GM18498 (cell line): ENCODE measurements around the gene IMPACT.
A peak's percentile ranks its signal among the peaks of the same experiment; 100 is the strongest.

Experiments
- ATAC-seq: cut with Tn5 transposase; IDR thresholded peaks from one replicate; pipeline ENCODE4 v1.9.1; 2021; ENCODE audit warnings: mild to moderate bottlenecking, moderate library complexity; ENCODE audit not compliant: unreplicated experiment

IMPACT gene

GRCh38 chr18:24426398-24427294, at the start of gene IMPACT:
IMPACT (plus strand) TSS chr18:24426670; CDS start chr18:24426757, 87 bp downstream.
- peak; percentile 96 for ATAC-seq

GRCh38 chr18:24378598-24378997, 47.9 kb upstream of the IMPACT start:
- ATAC-seq = no peak

GRCh38 chr18:24380163-24380747, 46.2 kb upstream of the IMPACT start:
- ATAC-seq = no peak

- no peak for ATAC-seq
Observed at GRCh38 chr18:24381126-24381525, 45.3 kb upstream of the IMPACT start.

GRCh38 chr18:24386681-24387080, 39.8 kb upstream of the IMPACT start:
- no peak for ATAC-seq

- no peak for ATAC-seq
Observed at GRCh38 chr18:24388957-24389356, 37.5 kb upstream of the IMPACT start.

- no peak for ATAC-seq
Observed at GRCh38 chr18:24395049-24395795, 31.2 kb upstream of the IMPACT start.

GRCh38 chr18:24396082-24396633, 30.3 kb upstream of the IMPACT start:
- no peak for ATAC-seq

- ATAC-seq = peak; percentile 41
Observed at GRCh38 chr18:24397131-24397693, 29.3 kb upstream of the IMPACT start.

- ATAC-seq = peak; percentile 79
Observed at GRCh38 chr18:24397694-24398368, 28.6 kb upstream of the IMPACT start, which contains the start of gene OSBPL1A. OSBPL1A (minus strand) TSS chr18:24397824; CDS start chr18:24377533, 20,291 bp downstream.

GRCh38 chr18:24398540-24398939, 27.9 kb upstream of the IMPACT start:
- ATAC-seq = no peak

- ATAC-seq = no peak
Observed at GRCh38 chr18:24400587-24400986, 25.9 kb upstream of the IMPACT start.

- no peak for ATAC-seq
Observed at GRCh38 chr18:24402209-24402785, 24.2 kb upstream of the IMPACT start.

- ATAC-seq = no peak
Observed at GRCh38 chr18:24403076-24403475, 23.4 kb upstream of the IMPACT start.

- ATAC-seq = no peak
Observed at GRCh38 chr18:24404591-24404990, 21.9 kb upstream of the IMPACT start.

- no peak for ATAC-seq
Observed at GRCh38 chr18:24408496-24408895, 18.0 kb upstream of the IMPACT start.

GRCh38 chr18:24413148-24413547, 13.3 kb upstream of the IMPACT start:
- no peak for ATAC-seq

- peak; percentile 75 for ATAC-seq
Observed at GRCh38 chr18:24414349-24415003, 12.0 kb upstream of the IMPACT start.

GRCh38 chr18:24417480-24417879, 9.0 kb upstream of the IMPACT start:
- no peak for ATAC-seq
